AG08396 (cell line): Measurements from ENCODE around the gene DIDO1.
"Not testable (repeated sequence)": the region's sequence is repeated elsewhere in the genome, so short reads cannot be mapped to it uniquely, and the experiment has no call there.

Source experiments
- DNase-seq: peaks from one replicate; pipeline ENCODE4 v3.0.0; 2012; ENCODE audit warnings: low spot score, mixed read lengths

DIDO1 gene

GRCh38 chr20:62962891-62963613 is 36.7 kb upstream of the DIDO1 start:
- no peak for DNase-seq

DNA sequence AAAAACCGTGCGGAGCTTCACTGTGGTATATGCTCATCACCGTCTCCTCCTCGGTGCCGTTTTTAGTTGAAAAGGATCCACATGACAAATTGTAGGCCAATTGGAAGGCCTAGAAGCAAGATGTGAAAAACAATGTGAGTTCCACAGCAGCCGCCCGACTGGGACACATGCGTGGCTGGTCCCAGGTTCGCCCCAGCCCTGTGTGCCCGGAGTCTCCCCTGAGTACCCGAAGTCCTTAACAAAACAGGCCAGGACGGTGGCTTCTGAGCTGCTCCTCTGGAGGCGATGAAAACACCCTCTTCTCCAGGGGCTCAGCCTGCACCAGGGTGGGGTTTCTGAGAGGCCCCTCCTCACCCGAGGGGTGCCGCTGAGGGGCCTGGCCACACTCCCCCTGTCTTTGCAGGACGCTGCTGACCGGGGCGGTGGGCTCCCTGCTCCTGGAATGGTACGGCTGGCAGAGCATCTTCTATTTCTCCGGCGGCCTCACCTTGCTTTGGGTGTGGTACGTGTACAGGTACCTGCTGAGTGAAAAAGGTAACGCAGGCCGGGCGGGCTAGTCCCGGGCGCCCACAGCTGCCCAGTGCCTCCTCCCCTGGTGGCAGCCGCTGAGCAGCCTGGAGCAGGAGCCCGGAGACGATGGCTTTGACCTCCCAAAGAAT is 36.0 kb upstream of the DIDO1 start:
- DNase-seq, result no peak

GRCh38 chr20:62961799-62962198 is 35.5 kb upstream of the DIDO1 start:
- no peak for DNase-seq

DNA sequence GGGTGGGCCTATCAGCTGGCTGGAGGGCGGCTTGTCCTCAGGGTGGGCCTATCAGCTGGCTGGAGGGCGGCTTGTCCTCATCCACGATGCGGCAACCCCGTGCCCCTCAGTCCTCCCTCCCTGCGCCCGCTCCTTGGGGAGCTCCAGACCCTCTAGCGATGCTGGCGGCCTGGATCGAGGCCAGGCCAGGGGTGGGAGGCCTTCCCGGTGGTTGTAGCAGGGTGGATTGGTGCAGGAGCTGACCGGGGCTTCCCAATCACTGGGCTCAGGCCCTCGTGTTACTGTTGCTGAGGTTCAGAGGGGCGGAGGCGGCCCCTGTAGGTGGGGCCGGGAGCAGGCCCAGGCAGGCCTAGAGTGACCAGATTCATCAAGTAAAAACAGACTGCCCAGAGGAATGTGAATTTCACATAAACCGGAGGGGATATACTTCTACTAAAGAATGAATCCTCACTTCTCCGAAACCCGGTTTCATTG is 35.0 kb upstream of the DIDO1 start:
- DNase-seq, result no peak

DNA sequence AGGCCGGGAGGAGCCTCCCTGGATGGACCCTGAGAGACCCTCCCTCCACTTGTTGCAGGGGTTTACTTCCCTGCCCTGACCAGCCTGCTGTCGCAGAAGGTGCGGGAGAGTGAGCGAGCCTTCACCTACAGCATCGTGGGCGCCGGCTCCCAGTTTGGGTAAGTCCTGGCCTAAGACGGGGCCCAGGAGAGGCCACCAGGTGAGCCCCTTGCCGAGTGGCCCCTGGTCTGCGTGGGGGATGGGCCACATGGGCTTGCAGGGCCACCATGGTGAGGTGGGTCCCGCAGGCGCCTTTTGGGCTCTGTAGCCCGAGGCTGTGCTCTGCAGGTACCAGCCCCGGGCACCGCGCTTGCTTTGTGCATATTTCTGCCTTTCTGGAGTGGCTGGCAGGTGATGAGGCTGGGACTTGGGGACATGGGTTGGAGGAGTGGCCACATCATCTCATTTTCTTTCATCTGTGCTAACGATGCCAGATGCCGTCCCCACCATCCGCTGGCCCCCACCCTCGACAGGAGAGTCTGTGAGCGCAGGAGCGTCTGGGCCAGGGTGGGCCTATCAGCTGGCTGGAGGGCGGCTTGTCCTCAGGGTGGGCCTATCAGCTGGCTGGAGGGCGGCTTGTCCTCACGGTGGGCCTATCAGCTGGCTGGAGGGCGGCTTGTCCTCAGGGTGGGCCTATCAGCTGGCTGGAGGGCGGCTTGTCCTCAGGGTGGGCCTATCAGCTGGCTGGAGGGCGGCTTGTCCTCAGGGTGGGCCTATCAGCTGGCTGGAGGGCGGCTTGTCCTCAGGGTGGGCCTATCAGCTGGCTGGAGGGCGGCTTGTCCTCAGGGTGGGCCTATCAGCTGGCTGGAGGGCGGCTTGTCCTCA is 34.4 kb upstream of the DIDO1 start:
- not testable (repeated sequence) for DNase-seq

DNA sequence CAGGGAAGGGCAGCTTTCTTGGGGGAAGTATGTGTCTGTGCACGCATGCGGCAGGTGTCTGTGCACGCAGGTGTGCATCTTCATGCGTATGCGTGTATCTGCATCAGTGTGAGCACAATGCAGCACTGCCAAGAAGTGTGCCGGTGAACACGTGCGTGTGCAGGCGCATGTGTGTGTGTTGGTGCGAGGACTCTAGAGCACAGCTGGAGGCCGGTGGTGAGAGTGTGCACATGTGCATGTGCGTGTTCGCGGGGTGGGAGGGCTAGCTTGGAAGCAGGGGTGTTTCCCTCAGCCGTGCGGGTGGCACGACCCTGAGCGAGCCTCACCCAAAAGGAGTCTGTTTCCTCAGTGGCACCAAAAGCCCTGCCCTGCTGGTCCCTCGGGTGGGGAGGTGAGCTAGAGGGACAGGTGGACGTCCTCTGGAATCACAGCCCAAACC is 33.7 kb upstream of the DIDO1 start:
- DNase-seq, result no peak

DNA sequence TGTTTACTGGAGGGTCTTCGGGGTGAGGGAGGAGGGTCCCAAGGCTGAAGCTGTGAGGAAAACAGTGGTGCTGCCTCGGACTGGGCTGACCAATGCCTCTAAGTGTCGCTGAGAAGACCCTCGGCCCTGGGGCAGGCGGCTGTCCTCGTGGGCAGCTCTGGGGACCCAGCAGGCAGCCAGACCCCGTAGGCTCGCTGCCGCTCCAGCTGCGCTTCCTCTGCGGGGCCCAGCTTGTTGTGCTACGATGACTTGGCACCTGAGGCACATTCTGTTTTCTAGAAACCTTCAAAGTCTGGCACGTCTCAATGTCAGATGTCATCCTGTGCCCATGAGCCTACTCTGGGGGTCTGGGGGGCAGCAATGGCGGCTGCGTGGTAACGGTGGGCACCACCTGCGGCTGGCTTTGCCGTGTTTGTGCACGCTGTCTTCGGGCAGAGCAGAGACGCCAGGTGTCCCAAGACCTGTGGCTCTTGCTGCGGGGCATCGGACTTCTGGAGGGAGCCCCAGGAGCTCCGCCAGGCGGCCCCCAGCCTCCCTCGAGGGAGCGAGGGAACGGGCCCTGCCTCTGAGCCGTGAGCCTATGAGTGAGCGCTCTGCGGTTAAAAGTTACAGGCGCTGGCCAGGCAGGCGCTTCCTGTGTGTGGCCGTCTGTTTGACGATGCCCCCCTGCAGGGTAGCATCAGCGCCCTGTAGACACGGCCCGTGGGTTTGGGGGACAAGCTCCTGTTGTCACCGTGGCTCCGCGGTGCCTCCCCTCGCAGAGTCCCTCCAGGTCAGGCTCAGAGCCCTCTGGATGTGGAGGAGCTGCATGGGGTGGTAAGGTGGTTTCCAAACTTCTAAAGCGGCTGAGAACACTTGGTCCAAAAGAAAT is 33.0 kb upstream of the DIDO1 start:
- DNase-seq, result no peak

DNA sequence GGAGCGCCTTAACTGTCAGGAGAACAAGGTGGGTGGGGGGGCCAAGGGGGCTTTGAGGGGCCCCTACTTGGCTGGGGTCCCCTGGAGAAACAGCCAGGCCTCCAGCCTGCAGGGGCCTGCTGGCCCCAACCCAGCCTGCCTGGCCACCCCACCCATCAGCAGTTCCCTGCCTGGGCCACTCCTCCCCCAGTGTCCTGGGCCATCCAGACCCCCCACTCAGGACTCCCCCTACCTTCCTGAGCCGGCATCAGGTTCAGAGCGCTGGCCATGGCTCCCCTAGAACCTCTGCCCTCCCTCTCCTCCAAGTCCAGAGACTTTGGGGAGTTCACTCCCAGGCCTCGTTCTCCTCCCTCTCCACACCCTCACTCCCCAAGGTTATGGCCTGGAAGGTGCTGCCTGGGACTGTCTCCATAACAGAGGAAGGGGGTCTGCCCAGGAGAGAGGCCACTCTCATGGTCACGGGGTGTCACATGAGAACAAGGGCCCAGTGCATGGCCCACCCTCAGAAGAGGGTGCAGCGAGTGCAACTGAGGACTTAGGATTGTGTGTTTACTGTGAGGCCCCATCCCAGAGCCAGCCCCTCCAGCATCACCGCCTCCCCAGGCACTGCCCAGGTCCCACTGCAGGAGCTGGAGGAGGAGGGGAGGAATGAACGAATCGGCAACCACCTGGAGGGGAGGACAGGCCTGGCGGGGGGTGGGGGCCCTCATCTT is 32.2 kb upstream of the DIDO1 start:
- DNase-seq, result no peak

DNA sequence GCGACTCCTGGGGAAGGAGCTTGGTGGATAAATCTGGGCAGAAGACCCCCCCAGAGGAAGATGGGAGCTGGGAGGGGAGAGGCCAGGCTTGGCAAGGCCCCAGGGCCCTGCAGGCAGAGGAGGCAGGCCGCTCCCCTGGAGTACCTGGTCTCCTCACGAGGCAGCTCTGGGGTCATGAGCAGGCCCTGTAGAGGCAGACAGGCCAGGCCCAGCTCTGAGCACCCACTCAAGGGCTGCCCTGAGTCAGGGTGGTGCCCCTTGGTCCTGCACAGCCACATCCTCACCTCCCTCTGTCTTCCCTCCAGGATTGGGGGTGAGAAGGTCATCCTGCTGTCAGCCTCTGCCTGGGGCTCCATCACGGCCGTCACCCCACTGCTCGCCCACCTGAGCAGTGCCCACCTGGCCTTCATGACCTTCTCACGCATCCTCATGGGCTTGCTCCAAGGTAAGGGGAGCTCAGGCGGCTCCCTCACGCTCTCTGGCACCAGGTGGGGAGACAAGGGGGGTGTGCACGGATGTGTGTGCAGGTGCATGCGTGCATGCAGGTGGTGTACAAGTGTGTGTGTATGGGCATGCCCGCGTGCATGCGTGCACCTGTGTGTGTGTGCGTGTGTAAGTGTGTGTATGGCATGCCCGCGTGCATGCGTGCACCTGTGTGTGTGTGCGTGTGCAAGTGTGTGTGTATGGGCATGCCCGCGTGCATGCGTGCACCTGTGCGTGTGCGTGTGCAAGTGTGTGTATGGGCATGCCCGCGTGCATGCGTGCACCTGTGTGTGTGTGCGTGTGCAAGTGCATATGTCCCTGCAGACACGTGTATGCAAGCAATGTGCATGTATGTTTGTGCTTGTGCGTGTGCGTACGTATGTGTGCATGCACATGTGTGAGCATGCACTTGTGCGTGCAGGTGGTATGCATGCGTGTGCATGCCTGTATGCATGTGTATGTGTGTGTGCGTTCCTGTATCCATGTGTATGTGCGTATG is 31.1 kb upstream of the DIDO1 start:
- DNase-seq, result no peak

DNA sequence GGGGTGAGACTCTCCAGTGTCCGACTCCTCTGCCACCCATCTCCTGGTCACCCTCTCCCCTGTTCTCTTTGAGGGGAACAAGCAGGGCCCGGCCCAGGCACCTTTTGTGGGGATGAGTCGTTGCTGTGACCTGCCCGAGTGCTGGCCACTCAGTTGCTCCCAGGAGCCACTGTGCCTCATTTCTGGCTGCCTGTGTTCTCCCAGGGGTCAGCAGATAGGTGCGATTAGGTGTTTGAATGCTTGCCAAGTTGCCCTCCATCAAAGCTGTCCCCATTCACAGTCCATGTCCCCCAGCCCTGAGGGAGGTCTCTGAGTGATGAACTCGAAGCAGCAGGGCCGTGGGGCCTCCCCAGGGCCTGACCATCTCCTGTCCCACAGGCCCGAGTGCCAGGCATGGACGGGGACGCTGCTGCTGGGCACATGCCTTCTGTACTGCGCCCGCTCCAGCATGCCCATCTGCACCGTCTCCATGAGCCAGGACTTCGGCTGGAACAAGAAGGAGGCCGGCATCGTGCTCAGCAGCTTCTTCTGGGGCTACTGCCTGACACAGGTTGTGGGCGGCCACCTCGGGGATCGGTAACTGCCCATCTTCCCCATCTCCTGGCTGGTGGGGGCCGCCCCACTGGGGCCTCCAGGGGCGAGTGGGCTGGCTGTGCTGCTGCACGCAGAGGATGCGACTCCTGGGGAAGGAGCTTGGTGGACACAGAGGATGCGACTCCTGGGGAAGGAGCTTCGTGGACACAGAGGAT is 30.3 kb upstream of the DIDO1 start:
- DNase-seq, result no peak

DNA sequence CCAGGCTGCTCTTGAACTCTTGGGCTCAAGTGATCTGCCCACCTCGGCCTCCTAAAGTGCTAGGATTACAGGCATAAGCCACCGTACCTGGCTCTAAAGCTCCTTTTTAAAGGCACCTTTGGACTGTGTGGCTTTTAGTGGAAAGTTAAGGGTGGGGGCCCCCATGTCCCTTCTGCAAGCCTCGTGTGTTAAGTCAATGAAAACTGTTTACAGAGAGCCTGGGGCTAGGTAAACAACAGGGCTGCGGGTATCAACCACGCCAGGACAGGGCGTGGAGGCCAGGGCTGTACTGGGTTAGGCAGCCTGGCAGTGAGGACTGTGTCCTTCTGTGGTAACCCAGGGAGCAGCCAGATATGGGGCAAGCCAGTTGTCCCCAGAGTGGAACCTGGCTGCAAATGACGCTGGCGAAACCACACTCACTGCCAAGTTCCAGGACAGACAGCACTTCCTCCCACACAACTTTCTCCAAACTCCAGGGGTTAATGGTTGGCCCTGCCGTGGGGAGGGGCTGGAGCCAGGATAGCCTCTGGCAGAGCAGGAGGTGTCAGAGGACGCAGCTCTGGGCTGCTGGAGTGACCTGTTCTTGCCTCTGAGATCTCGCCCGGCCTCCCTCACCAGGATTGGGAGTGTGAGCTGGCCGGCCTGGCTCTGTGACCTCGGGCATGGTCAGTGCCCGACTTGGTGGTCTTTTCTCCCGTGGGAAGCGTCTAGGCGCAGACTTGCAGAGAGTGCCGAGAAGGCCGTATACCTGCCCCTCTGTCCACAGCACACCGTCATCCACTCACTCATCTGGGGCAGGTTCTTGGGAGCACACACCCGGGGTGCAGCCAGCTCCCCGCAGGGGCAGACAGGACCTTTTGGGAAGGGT is 29.4 kb upstream of the DIDO1 start:
- DNase-seq, result no peak

DNA sequence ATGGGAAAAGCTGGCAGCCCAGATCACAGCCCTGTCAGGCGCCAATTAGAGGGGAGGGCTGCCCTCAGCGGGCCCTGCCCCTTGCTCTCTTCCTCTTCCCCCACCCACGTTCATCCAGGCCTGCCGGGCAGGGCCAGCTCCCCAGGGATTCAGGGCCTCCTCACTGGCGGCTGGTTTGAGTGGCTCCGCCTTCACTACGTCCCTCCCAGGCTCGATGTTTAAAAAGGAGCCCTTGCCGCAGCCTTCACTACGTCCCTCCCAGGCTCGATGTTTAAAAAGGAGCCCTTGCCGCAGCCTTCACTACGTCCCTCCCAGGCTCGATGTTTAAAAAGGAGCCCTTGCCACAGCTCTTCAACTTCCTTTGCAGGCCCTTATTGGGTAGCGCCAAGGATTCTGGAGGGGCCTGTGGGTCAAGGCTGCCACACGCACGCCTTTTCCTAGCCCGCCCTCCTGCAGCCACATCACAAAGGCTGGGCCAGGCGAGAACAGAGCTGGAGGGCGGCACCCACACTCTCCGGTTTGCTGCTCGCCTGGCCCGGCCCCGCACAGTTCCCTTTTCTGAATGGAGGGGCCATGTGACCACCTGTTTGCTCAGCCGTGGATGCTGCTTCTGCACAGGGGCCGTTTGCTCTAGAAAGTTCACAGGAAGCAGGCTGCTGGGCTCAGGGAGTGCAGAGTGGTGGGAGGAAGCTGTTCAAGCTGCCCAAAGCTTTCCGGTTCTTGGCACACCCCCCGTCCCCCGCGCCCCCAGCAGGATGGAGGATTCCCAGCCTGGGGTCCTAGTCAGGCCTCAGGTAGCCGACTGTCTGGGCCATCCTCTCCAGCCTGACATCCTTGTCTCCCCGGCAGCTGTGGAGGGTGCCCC is 27.8 kb upstream of the DIDO1 start:
- peak; percentile 88 for DNase-seq

- no peak for DNase-seq
These were observed 26.9 kb upstream of the DIDO1 start for GRCh38 chr20:62952968-62953838.

GRCh38 chr20:62952373-62952967 is 26.2 kb upstream of the DIDO1 start, which contains the start of gene SLC17A9:
Gene SLC17A9 (plus strand): TSS chr20:62952709. CDS start chr20:62952831, 122 bp downstream.
- peak; percentile 80 for DNase-seq

- DNase-seq, result no peak
These were observed 25.6 kb upstream of the DIDO1 start for GRCh38 chr20:62951896-62952372.
